Kidney (tissue), 14 donors: ENCODE data around the gene PACS1. TPM values are rescaled to one million over a fixed set of nuclear protein-coding genes. Genes with fewer than 3 reads are reported as not detected.
A peak's percentile ranks its signal among the peaks of the same experiment; 100 is the strongest.

ENCODE experiments used
- DNase-seq, 5 donors: peaks; one replicate each; pipeline ENCODE4 v3.0.0-alpha.2; 2013 to 2020
- FAIRE-seq: peaks from 2 replicates; lab custom pipeline; 2012; peaks lifted over from hg19 to GRCh38; lab: Jason Lieb, UNC
- H3K27ac ChIP-seq, 2 donors: one replicate each; pipeline ENCODE4 v1.7.0; 2013; ENCODE audit warnings: low read depth in 2 of 2, low read length in 2 of 2, inconsistent platforms in 1 of 2
- H3K27me3 ChIP-seq: one replicate; pipeline ENCODE4 v1.7.1; 2013; ENCODE audit warnings: low read length, inconsistent platforms; ENCODE audit not compliant: control insufficient read depth, insufficient read depth
- H3K36me3 ChIP-seq, 3 donors: one replicate each; pipeline versions ENCODE4 v1.7.0 to v1.7.1; 2013; ENCODE audit warnings: low read length in 3 of 3, control low read depth in 1 of 3, inconsistent platforms in 1 of 3; ENCODE audit not compliant: insufficient read depth in 3 of 3, control insufficient read depth in 2 of 3
- H3K4me1 ChIP-seq, 3 donors: one replicate each; pipeline versions ENCODE4 v1.7.0 to v1.7.1; 2013; ENCODE audit warnings: low read length in 3 of 3, inconsistent platforms in 1 of 3, low read depth in 1 of 3; ENCODE audit not compliant: control insufficient read depth in 2 of 3, insufficient read depth in 2 of 3
- H3K4me3 ChIP-seq, 3 donors: one replicate each; pipeline versions ENCODE4 v1.7.0 to v1.8.1; 2013; ENCODE audit warnings: low read length in 3 of 3, control low read depth in 1 of 3, inconsistent platforms in 1 of 3
- H3K9ac ChIP-seq, 3 donors: one replicate each; pipeline versions ENCODE4 v1.7.0 to v1.7.1; 2013; ENCODE audit warnings: low read length in 3 of 3, control low read depth in 1 of 3, inconsistent platforms in 1 of 3
- H3K9me3 ChIP-seq, 3 donors: one replicate each; pipeline versions ENCODE4 v1.7.0 to v1.7.1; 2013; ENCODE audit warnings: low read length in 3 of 3, control low read depth in 1 of 3, inconsistent platforms in 1 of 3; ENCODE audit not compliant: control insufficient read depth in 2 of 3, insufficient read depth in 1 of 3
- CTCF ChIP-seq: IDR thresholded peaks from 3 replicates; pipeline ENCODE4 v1.5.1; 2012; ENCODE audit warnings: mild to moderate bottlenecking, moderate library complexity, borderline replicate concordance; ENCODE audit not compliant: insufficient read depth; ENCODE audit errors: extremely low read depth
- intact Hi-C: fragments of 100-400 bp; cut with DNase I; formaldehyde crosslinking; loops from one replicate; pipeline ENCODE4 v1.11.1; 2022
- polyA plus RNA-seq: library from polyadenylated mRNA; stranded (reverse); fragments of 350-450 nt; fragmentation: Illumina TruSeq; extraction: RNeasy Lipid Tissue Mini Kit (QIAGEN cat#74804); gene quantifications from one replicate; pipeline ENCODE4 v1.2.3, GENCODE V29; 2014; ENCODE audit warnings: low read depth, low replicate concordance; ENCODE audit not compliant: insufficient read depth
- total RNA-seq: library from RNA; stranded (reverse); fragmentation: NEBNext Ultra II Directional; extraction: Animal tissue kit (Norgen Biotek cat#: 25700); gene quantifications from one replicate; pipeline ENCODE4 v1.2.1, GENCODE V29; 2021
- donor health status: control.
- donor health status: control.
- donor health status: control.
- donor health status: control.
- donor health status: control.
- donor health status: DM: yes; HTN: yes; CAD: no.
- donor health status: Normal renal cell carcinoma (clear cell type).

Gene PACS1
- total and polyA plus RNA-seq, 2 donors from 2014 or later: 23.7 to 91.8 TPM

GRCh38 chr11:66264914-66265313 lies 194.8 kb downstream of the PACS1 start:
- intact Hi-C loops: no loop called here
- FAIRE-seq: no peak
- Histone ChIP-seq H3K9me3 (no peaks in the 10 kb centered on the region), H3K27ac (no peak overlapping the region), H3K4me1 (peaks cover 0 to 13% (median 5%) of the 10 kb centered on the region in 3 donors), H3K4me3 (no peak overlapping the region), H3K9ac (no peak overlapping the region), H3K27me3 (no peaks in the 10 kb centered on the region), H3K36me3 (peaks cover 2 to 7% (median 4%) of the 10 kb centered on the region in 3 donors)
- no peak for TF ChIP-seq CTCF
- DNase-seq: peak in 1 of 5 donors; percentile 61

GRCh38 chr11:66265531-66266377 lies 195.7 kb downstream of the PACS1 start:
- no peak overlapping the region for H3K4me3 ChIP-seq
- FAIRE-seq (no peak), DNase-seq (peak in 2 of 5 donors; percentile 72 to 81)
- H3K9me3 ChIP-seq: no peaks in the 10 kb centered on the region
- H3K27me3 ChIP-seq: no peaks in the 10 kb centered on the region
- peaks cover 0 to 13% (median 6%) of the 10 kb centered on the region in 3 donors for H3K4me1 ChIP-seq
- no peak overlapping the region for H3K9ac ChIP-seq
- TF ChIP-seq CTCF: no peak
- intact Hi-C loops: no loop called here
- no peak overlapping the region for H3K27ac ChIP-seq
- H3K36me3 ChIP-seq: peaks cover 0 to 7% (median 2%) of the 10 kb centered on the region in 3 donors

GRCh38 chr11:66266378-66267038 lies 196.4 kb downstream of the PACS1 start:
- DNase-seq: peak in 2 of 5 donors; percentile 81 to 88
- FAIRE-seq: no peak
- H3K27ac ChIP-seq: peak overlapping the region in 1 of 2 donors; percentile 32
- intact Hi-C loops: no loop called here
- peaks cover 0 to 7% (median 2%) of the 10 kb centered on the region in 3 donors for H3K36me3 ChIP-seq
- TF ChIP-seq CTCF: no peak
- H3K9ac ChIP-seq: peak overlapping the region in 1 of 3 donors; percentile 51
- H3K9me3 ChIP-seq: no peaks in the 10 kb centered on the region
- H3K4me3 ChIP-seq: peak overlapping the region in 1 of 3 donors; percentile 92
- peaks cover 0 to 13% (median 6%) of the 10 kb centered on the region in 3 donors for H3K4me1 ChIP-seq
- H3K27me3 ChIP-seq: no peaks in the 10 kb centered on the region
